Mesenteric fat pad (tissue), 1 donor: ENCODE data around the gene JAM2. TPM values are rescaled to one million over a fixed set of nuclear protein-coding genes. Genes with fewer than 3 reads are reported as not detected.
"Not testable (repeated sequence)": the region's sequence is repeated elsewhere in the genome, so short reads cannot be mapped to it uniquely, and the experiment has no call there.

ENCODE experiments used
- DNase-seq: peaks from one replicate; pipeline ENCODE4 v3.0.0-alpha.2; 2020; ENCODE audit warnings: low spot score
- long read RNA-seq: library from polyadenylated mRNA; unstranded; transcript quantifications from one replicate; pipeline ENCODE4 v2.0.0, GENCODE V29; 2020
- total RNA-seq: library from RNA; stranded (reverse); fragmentation: NEBNext Ultra II Directional; extraction: Animal tissue kit (Norgen Biotek cat#: 25700); gene quantifications from one replicate; pipeline ENCODE4 v1.2.1, GENCODE V29; 2021
- donor health status: DM: yes; HTN: yes; CAD: no.

The JAM2 gene
- 13.3 TPM for total RNA-seq
- long read RNA-seq, partial matches to known transcripts, result 0 of 6 reads
- long read RNA-seq, other reads (novel, unspliced or antisense), result 6 of 6 reads

GRCh38 chr21:25638660-25639550, at the start of gene JAM2:
JAM2 (plus strand) TSS chr21:25639258; CDS start chr21:25639822, 564 bp downstream.
- DNase-seq, result peak; percentile 90

GRCh38 chr21:25589887-25590286, 49.2 kb upstream of the JAM2 start:
- DNase-seq, result no peak

- DNase-seq, result peak; percentile 94
Measured at GRCh38 chr21:25607151-25608043, 31.7 kb upstream of the JAM2 start, which contains the start of gene MRPL39. MRPL39 (minus strand) TSS chr21:25607481; CDS start chr21:25607475, 6 bp downstream.

GRCh38 chr21:25608044-25608737, 30.9 kb upstream of the JAM2 start:
- DNase-seq, result no peak

GRCh38 chr21:25614441-25614840, 24.6 kb upstream of the JAM2 start:
- no peak for DNase-seq

- no peak for DNase-seq
Measured at GRCh38 chr21:25615880-25616279, 23.2 kb upstream of the JAM2 start.

GRCh38 chr21:25619198-25619597, 19.9 kb upstream of the JAM2 start:
- no peak for DNase-seq

- DNase-seq, result no peak
Measured at GRCh38 chr21:25624511-25624910, 14.5 kb upstream of the JAM2 start.

- no peak for DNase-seq
Measured at GRCh38 chr21:25625036-25625435, 14.0 kb upstream of the JAM2 start.

- DNase-seq, result not testable (repeated sequence)
Measured at GRCh38 chr21:25625776-25626555, 13.1 kb upstream of the JAM2 start.

GRCh38 chr21:25626757-25627156, 12.3 kb upstream of the JAM2 start:
- DNase-seq, result no peak

GRCh38 chr21:25632296-25632695, 6.8 kb upstream of the JAM2 start:
- no peak for DNase-seq

GRCh38 chr21:25635310-25635709, 3.7 kb upstream of the JAM2 start:
- DNase-seq, result no peak

- no peak for DNase-seq
Measured at GRCh38 chr21:25636727-25637126, 2.3 kb upstream of the JAM2 start.

- DNase-seq, result no peak
Measured at GRCh38 chr21:25637851-25638659, 1.0 kb upstream of the JAM2 start.

GRCh38 chr21:25639551-25640201, 618 bp downstream of the JAM2 start:
- DNase-seq, result no peak

GRCh38 chr21:25640202-25640942, 1.3 kb downstream of the JAM2 start:
- no peak for DNase-seq

- no peak for DNase-seq
Measured at GRCh38 chr21:25640943-25641292, 1.9 kb downstream of the JAM2 start.
